Amygdala (tissue), 56 donors: Measurements from ENCODE around the gene ZNF334.

ENCODE experiments used
- DNase-seq, 56 donors: peaks; one replicate each; lab custom pipeline; 2025; lab: John Stamatoyannopoulos, UW

Gene ZNF334

GRCh38 chr20:46494077-46494476 lies 19.3 kb downstream of the ZNF334 start:
- DNase-seq, result no peak

GRCh38 chr20:46491354-46491753 lies 22.0 kb downstream of the ZNF334 start:
- no peak for DNase-seq

DNA sequence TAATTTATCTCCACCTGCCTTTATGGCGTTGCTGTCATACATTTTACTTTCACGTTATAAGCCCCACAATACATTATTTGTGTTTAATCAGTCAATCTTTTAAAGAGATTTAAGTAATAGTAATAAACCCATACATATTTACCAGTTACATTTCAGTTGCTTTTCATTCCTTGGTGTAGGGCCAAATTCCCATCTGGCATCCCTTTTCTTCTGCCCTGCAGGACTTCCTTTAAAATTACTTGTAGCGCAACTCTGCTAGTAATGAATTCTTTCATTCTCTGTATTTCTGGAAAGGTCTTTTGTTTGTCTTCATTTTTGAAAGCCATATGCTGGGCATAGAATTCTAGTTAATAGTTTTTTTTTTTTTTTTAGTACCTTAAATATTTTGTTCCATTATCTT lies 24.9 kb downstream of the ZNF334 start:
- no peak for DNase-seq

DNA sequence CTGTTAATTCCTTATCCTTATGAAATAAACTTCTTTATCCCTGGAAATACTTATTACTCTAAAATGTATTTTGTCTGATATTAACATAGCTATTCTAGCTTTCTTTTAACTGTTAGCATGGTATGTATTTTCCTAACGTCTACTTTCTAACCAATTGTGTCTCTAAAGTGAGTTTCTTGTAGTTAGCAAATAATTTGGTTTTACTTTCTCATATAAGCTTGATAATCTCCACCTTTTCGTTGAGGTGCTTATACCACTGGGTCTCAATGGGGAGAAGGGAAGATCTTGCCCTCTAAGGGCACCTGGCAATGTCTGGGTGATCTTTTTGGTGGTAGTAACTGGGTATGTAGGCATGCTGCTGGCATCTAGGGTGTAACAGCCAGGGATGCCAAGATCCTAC lies 25.7 kb downstream of the ZNF334 start:
- DNase-seq, result no peak

- no peak for DNase-seq
Observed at GRCh38 chr20:46485431-46485830, 27.9 kb downstream of the ZNF334 start.

GRCh38 chr20:46484954-46485353 lies 28.4 kb downstream of the ZNF334 start:
- DNase-seq, result no peak

- no peak for DNase-seq
Observed at GRCh38 chr20:46483879-46484278, 29.5 kb downstream of the ZNF334 start.

DNA sequence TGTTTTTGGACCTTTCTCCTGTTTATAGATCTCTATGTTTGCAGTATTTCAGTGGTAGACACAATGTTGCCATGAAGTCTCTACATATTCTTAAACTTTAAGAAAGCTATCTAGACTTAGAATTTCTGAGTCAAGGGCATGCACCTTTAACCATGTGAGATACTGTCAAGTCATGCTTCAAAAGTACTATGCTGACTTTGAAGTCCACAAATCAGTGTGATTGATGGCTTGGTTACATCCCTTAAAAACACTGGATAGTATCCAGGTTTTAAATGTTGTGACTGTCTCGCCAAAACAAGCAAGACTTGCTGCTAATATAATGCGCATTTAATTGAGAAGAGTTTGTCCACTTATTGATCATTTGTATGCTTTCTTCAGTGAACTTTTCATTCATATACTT lies 30.5 kb downstream of the ZNF334 start:
- DNase-seq, result no peak

GRCh38 chr20:46477640-46478039 lies 35.7 kb downstream of the ZNF334 start:
- no peak for DNase-seq

GRCh38 chr20:46477225-46477624 lies 36.1 kb downstream of the ZNF334 start:
- no peak for DNase-seq

GRCh38 chr20:46468508-46468907 lies 44.9 kb downstream of the ZNF334 start:
- no peak for DNase-seq

GRCh38 chr20:46464451-46464850 lies 48.9 kb downstream of the ZNF334 start:
- no peak for DNase-seq

DNA sequence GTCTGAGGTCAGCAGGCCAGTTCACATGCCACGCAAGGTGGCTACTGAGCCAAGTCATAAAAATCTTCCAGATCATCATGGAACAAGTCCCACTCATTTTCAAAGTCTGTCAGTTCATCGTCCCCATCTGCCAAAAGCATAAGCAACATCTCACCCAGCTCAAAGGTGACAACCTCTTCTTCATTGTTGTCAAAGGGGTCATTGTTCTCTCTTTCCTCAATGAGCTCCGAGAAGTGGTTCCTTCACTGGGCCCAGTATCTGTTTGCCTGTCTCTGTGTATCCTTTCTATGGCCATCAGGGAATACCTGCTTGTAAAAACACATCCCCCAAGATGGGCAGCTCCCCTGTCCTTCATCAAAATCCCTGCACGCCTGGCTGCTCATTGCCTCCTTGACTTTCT lies 49.5 kb downstream of the ZNF334 start:
- no peak for DNase-seq

- DNase-seq, result no peak
Observed at GRCh38 chr20:46461808-46462207, 51.6 kb downstream of the ZNF334 start.

- peak in 35 of 56 donors; percentile 2 to 60 (median 20) for DNase-seq
Observed at GRCh38 chr20:46458866-46459750, 54.3 kb downstream of the ZNF334 start.

- DNase-seq, result no peak
Observed at GRCh38 chr20:46456255-46457028, 56.9 kb downstream of the ZNF334 start.

GRCh38 chr20:46455729-46456128 lies 57.6 kb downstream of the ZNF334 start:
- DNase-seq, result no peak
